Keratinocyte (primary cell): ENCODE results near the gene TNS3. TPM values are rescaled to one million over a fixed set of nuclear protein-coding genes. Genes with fewer than 3 reads are reported as not detected.

Experiments
- DNase-seq: peaks from one replicate; pipeline ENCODE4 v3.0.0-alpha.2; 2011; ENCODE audit warnings: low read depth, missing footprints, low spot score
- FAIRE-seq: peaks from 2 replicates; lab custom pipeline; 2011; peaks lifted over from hg19 to GRCh38; lab: Jason Lieb, UNC
- H2AFZ ChIP-seq: 2 replicates; pipeline ENCODE4 v1.6.0; 2012; ENCODE audit warnings: low read length, control low read depth, inconsistent platforms; ENCODE audit not compliant: control insufficient read depth
- H3K27ac ChIP-seq: 2 replicates; pipeline ENCODE4 v1.5.1; 2011; ENCODE audit warnings: low read length; ENCODE audit not compliant: control insufficient read depth, insufficient read depth
- H3K27me3 ChIP-seq: 3 replicates; pipeline ENCODE4 v1.6.0; 2011; ENCODE audit warnings: low read length; ENCODE audit not compliant: control insufficient read depth, insufficient read depth; ENCODE audit errors: extremely low read depth
- H3K36me3 ChIP-seq, 2 experiments: 2 replicates in 1 of 2; 3 replicates in 1 of 2; pipeline ENCODE4 v1.5.1; 2011; ENCODE audit warnings: low read length in 2 of 2, mild to moderate bottlenecking in 1 of 2; ENCODE audit not compliant: control insufficient read depth in 2 of 2, insufficient read depth in 2 of 2; ENCODE audit errors: extremely low read depth in 1 of 2
- H3K4me1 ChIP-seq: 3 replicates; pipeline ENCODE4 v1.5.1; 2011; ENCODE audit warnings: low read length; ENCODE audit not compliant: control insufficient read depth, insufficient read depth; ENCODE audit errors: extremely low read depth
- H3K4me2 ChIP-seq: 3 replicates; pipeline ENCODE4 v1.6.0; 2011; ENCODE audit warnings: low read depth, low read length; ENCODE audit not compliant: control insufficient read depth, insufficient read depth; ENCODE audit errors: extremely low read depth
- H3K4me3 ChIP-seq, 3 experiments: fragments of 200-600 bp in 1 of 3; sonication (generic) in 1 of 3; 2 replicates in 2 of 3; 3 replicates in 1 of 3; pipeline ENCODE4 v1.5.1; 2011 to 2016; ENCODE audit warnings: low read length in 3 of 3, mild to moderate bottlenecking in 3 of 3, control low read depth in 2 of 3, inconsistent platforms in 1 of 3, low read depth in 1 of 3, mixed read lengths in 1 of 3, mixed run types in 1 of 3, moderate library complexity in 1 of 3; ENCODE audit not compliant: control insufficient read depth in 2 of 3, insufficient read depth in 2 of 3; ENCODE audit errors: extremely low read depth in 1 of 3
- H3K79me2 ChIP-seq: 2 replicates; pipeline ENCODE4 v1.6.0; 2012; ENCODE audit warnings: low read length; ENCODE audit not compliant: control insufficient read depth, insufficient read depth
- H3K9ac ChIP-seq: 3 replicates; pipeline ENCODE4 v1.6.0; 2011; ENCODE audit warnings: low read length; ENCODE audit not compliant: control insufficient read depth, insufficient read depth; ENCODE audit errors: extremely low read depth
- H3K9me1 ChIP-seq: 3 replicates; pipeline ENCODE4 v1.6.0; 2011; ENCODE audit warnings: low read length; ENCODE audit not compliant: control insufficient read depth, insufficient read depth; ENCODE audit errors: extremely low read depth
- H3K9me3 ChIP-seq: 2 replicates; pipeline ENCODE4 v1.5.1; 2012; ENCODE audit warnings: low read depth, low read length; ENCODE audit not compliant: control insufficient read depth
- H4K20me1 ChIP-seq: 3 replicates; pipeline ENCODE4 v1.6.0; 2011; ENCODE audit warnings: low read length; ENCODE audit not compliant: control insufficient read depth, insufficient read depth; ENCODE audit errors: extremely low read depth
- EZH2 ChIP-seq: IDR thresholded peaks from one replicate; pipeline ENCODE4 v1.6.1; 2012; ENCODE audit warnings: inconsistent platforms, mild to moderate bottlenecking, low read length, moderate library complexity
- dilution Hi-C: fragments of 300-500 bp; cut with MboI; formaldehyde crosslinking; loops from one replicate; pipeline ENCODE4 v1.7.0; 2020; ENCODE audit warnings: low sequenced_read_pairs; ENCODE audit not compliant: extremely low pct_ligation_motif_present
- polyA plus RNA-seq, 5 experiments: library from polyadenylated mRNA; depleted of rRNA in 3 of 5; stranded (reverse) in 3 of 5; stranded (forward) in 1 of 5; unstranded in 1 of 5; fragments of >200 nt; gene quantifications; 1 replicate in 1 of 5; 2 replicates in 3 of 5; 3 replicates in 1 of 5; pipeline versions ENCODE4 v1.2.1 to v1.2.3, GENCODE V29; 2011 to 2012; ENCODE audit warnings: missing spikeins in 2 of 5, low read depth in 1 of 5, low replicate concordance in 1 of 5
- TF ChIP-seq, protein P1 (sequence below), 3 experiments: IDR thresholded peaks in 1 of 3; conservative IDR thresholded peaks in 1 of 3; optimal IDR thresholded peaks in 1 of 3; 2 replicates in 2 of 3; 3 replicates in 1 of 3; pipeline versions ENCODE3 to v1.5.1; 2011; ENCODE audit warnings: low read length in 3 of 3, mild to moderate bottlenecking in 3 of 3, moderate library complexity in 2 of 3, control low read depth in 1 of 3, inconsistent platforms in 1 of 3; ENCODE audit not compliant: insufficient read depth in 2 of 3; ENCODE audit errors: extremely low read depth in 1 of 3

The TNS3 gene
- polyA plus RNA-seq, 1 donor (not counting 4 experiments of a cell fraction or from before 2014, with no cell fraction given) = 3.9 TPM

DNA sequence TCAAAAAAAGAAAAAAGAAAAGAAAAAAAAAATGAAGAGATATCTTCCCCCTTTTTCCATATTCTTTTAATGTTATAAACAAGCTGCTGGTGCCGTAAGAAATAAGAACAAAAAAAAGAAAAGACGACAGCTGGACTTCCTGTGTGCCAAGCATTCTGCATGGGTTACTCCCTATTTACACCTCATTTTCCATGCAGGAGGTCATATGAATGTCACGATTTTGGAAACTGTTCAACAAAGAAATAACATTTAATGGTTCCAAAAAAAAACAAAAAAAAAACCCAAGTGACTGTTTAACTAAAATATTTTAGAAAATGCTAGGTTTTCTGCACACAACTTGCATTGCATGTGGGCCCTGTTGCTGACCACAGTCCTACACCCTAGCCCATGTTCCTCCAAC lies 159.3 kb downstream of the TNS3 start:
- Histone ChIP-seq H3K9ac (no peak overlapping the region), H3K4me1 (peaks cover 2% of the 10 kb centered on the region), H4K20me1 (no peaks in the 10 kb centered on the region), H2AFZ (no peak overlapping the region), H3K4me2 (no peak overlapping the region), H3K79me2 (no peaks in the 10 kb centered on the region), H3K27me3 (no peaks in the 10 kb centered on the region), H3K9me3 (peaks cover 2% of the 10 kb centered on the region), H3K4me3 (no peak overlapping the region), H3K9me1 (no peaks in the 10 kb centered on the region), H3K36me3 (no peaks in the 10 kb centered on the region), H3K27ac (no peak overlapping the region)
- DNase-seq = no peak
- dilution Hi-C loops = no loop called here
- TF ChIP-seq EZH2 = no peak
- TF ChIP-seq, protein P1, sequence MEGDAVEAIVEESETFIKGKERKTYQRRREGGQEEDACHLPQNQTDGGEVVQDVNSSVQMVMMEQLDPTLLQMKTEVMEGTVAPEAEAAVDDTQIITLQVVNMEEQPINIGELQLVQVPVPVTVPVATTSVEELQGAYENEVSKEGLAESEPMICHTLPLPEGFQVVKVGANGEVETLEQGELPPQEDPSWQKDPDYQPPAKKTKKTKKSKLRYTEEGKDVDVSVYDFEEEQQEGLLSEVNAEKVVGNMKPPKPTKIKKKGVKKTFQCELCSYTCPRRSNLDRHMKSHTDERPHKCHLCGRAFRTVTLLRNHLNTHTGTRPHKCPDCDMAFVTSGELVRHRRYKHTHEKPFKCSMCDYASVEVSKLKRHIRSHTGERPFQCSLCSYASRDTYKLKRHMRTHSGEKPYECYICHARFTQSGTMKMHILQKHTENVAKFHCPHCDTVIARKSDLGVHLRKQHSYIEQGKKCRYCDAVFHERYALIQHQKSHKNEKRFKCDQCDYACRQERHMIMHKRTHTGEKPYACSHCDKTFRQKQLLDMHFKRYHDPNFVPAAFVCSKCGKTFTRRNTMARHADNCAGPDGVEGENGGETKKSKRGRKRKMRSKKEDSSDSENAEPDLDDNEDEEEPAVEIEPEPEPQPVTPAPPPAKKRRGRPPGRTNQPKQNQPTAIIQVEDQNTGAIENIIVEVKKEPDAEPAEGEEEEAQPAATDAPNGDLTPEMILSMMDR (optimal IDR thresholded peaks at IDR 0.05 in 1 of 3, IDR thresholded peaks at IDR 0.05 in 1 of 3, conservative IDR thresholded peaks at IDR 0.05 in 1 of 3; ENCODE audit: extremely low read depth in 1 of 3, insufficient read depth in 2 of 3, low read length in 3 of 3) = no peak
- no peak for FAIRE-seq

DNA sequence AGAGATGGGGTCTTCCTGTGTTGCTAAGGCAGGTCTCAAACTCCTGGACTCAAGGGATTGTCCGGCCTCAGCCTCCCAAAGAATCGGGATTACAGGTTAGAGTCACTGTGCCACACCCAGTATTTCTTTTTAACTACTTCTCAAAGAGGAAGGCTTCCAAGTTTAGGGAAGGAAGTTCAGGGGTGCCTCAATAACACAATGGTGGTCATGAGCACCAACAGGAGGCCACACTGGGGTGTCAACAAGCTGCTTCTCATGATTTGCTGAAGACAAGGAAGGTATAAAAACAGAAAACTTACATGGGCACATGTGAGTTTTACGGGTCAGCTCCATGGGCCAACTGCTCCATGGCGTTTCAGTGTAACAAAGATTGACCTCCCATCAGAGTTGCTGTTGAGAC lies 160.5 kb downstream of the TNS3 start:
- Histone ChIP-seq H3K79me2 (no peaks in the 10 kb centered on the region), H3K36me3 (no peaks in the 10 kb centered on the region), H3K27ac (no peak overlapping the region), H2AFZ (no peak overlapping the region), H3K9me3 (peaks cover 2% of the 10 kb centered on the region), H3K4me1 (peaks cover 2% of the 10 kb centered on the region), H3K9ac (no peak overlapping the region), H3K4me2 (no peak overlapping the region), H4K20me1 (no peaks in the 10 kb centered on the region), H3K4me3 (no peak overlapping the region), H3K9me1 (no peaks in the 10 kb centered on the region), H3K27me3 (no peaks in the 10 kb centered on the region)
- FAIRE-seq (no peak), DNase-seq (no peak)
- no peak for TF ChIP-seq EZH2
- TF ChIP-seq, protein P1 (optimal IDR thresholded peaks at IDR 0.05 in 1 of 3, IDR thresholded peaks at IDR 0.05 in 1 of 3, conservative IDR thresholded peaks at IDR 0.05 in 1 of 3; ENCODE audit: extremely low read depth in 1 of 3, insufficient read depth in 2 of 3, low read length in 3 of 3) = no peak
- dilution Hi-C loops = no loop called here
